Measurements from ENCODE around the gene THBS1.

Gene THBS1

DNA sequence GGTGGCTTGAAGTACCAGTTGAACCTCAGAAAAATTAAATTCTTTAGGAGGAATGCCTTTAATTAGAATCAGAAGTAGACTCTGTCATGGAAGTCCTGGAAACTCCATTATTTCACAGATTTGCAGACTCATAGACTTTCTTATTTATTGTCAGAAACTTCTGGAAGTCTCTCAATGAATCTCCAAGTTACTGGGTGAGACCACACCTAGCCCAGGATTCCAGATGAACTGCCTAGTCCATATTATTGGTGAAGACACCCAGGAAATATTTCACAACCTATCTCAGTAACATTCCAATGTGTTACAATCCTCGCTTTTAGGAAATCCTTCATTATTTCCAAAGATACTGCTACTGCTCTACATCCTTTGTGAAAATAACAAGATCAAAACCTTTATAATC, 6.5 kb upstream of the THBS1 start:
- DNase-seq = no peak

DNA sequence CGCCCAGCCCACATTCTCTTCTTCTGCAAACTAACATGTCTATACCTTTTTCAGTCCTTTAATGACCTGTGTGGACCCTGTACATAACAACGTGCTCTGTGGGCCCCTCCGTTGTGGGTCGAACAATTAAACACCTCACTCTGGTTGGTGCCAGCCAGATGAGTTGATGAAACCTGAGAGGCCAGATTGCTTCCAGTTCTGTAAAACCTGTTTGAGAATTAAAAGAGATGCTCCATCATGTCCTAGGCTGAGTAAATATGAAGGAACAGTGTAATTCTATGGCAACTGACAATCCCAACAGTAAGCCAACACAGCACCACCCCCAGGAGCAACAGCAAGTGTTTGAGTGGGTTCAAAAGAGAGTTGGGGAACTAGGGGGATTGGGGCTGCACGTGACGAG, 5.7 kb upstream of the THBS1 start:
- no peak for DNase-seq

DNA sequence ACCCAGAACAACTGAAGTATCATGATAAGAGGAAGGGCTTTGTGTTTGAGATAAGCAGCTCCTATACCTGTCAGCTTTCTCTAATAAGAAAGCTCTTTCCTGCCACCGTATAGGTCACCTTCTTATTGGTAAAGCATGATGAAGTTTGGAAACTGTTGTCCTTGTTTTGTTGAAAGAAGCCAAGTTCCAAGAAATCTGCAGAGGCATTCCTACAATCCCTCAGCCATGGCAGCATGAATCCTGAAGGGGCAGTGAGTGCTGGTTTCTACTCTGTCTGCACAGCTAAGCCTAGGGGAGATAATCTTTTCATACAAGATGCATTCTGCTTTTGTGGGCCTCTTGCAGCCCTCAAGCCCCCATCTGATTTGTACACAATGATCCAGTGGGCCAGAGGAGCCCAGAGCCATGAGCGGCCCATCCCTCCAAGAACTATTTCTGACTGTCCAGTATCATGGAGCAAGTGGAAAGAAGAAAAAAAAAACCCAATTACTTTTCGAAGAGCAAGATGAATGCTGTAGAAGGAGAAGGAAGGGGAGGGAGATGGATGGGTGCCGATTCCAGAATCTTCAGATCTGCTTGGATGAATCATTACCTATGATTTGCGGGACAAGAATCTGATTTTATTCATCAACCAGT, 1.9 kb upstream of the THBS1 start:
- DNase-seq = no peak

DNA sequence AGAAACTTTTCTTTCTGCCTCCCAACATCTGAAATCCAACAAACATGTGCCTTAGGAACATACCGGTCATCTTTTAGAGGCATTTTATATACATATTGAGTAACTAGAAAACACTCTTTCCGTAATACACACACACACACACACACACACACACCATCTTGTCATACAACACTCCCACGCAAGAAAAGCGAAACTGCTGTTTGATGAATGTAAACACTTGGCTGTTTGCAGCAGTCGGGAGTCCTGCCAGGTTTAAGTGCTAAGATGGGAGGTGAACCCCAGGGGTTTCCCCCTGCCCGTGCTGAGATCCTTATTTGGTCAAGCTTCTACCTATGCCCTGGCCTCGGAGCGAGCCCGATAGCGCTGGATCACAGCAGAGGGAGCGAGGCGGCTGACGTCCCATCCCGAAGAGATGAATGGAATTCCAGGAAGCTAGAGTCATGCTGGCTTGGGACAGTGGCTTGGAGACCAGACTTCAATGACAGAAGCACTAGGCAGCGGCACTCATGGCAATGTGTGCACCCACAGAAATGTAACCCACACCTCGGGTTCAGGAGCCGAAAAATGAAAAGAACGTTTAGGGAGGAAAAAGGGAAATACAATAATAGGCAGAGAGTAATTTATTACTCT, 1.3 kb upstream of the THBS1 start:
- DNase-seq = no peak

DNA sequence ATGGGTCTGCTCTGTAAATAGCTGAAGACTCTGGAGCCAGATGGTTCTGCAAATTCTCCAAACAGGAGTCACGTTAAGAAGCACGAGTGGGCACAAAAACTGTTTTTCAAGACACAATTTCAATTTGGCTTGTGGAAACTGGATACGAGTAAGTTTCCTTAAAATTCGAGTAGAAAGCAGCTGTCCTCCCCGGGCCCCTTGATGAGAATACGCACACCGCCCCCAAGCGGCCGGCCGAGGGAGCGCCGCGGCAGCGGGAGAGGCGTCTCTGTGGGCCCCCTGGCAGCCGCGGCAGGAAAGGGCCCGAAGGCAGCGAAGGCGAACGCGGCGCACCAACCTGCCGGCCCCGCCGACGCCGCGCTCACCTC, 778 bp upstream of the THBS1 start:
- DNase-seq = no peak

DNA sequence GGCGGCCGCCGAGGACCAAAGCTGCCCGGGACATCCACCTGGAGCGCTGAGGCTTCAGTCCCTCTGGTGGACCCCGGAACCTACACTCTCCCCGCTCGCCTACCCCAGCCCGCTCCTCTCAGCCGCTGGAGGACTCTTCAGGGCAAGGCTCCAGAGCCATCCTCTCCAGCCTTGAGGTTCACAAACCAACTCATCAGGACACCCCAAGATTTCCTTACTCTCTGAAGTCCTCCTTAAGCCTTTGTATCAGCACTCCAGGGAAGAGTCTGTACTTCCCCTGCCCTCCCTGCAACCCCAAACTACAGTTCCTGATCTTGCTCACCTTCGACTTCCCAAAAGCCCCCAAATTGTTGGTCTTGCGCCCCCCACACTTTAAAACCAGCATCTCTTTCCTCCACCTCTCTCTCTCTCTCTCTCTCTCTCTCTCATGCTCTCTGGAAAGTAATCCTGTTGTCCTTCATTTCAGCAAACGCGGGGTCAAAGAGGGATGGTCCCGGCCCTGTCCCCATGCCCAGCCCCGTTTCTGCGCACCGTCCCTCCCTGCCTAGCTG, 438 bp downstream of the THBS1 start:
- no peak for DNase-seq

DNA sequence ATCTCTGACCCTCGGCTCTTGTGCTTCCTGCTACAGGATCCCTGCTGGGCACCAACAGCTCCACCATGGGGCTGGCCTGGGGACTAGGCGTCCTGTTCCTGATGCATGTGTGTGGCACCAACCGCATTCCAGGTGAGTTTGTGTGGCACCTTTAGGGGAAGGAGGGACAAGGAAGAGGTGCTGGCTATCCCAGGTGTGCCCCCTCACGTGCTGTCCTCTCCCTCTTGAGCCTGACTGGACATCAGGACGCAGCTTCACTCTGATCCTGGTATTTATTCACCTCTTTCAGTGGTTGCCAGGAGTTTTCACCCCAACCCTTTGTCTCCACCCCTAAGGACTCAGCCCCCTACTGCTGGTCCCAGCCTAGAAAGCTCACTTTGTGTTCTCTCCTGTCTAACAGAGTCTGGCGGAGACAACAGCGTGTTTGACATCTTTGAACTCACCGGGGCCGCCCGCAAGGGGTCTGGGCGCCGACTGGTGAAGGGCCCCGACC, 960 bp downstream of the THBS1 start:
- DNase-seq = no peak

DNA sequence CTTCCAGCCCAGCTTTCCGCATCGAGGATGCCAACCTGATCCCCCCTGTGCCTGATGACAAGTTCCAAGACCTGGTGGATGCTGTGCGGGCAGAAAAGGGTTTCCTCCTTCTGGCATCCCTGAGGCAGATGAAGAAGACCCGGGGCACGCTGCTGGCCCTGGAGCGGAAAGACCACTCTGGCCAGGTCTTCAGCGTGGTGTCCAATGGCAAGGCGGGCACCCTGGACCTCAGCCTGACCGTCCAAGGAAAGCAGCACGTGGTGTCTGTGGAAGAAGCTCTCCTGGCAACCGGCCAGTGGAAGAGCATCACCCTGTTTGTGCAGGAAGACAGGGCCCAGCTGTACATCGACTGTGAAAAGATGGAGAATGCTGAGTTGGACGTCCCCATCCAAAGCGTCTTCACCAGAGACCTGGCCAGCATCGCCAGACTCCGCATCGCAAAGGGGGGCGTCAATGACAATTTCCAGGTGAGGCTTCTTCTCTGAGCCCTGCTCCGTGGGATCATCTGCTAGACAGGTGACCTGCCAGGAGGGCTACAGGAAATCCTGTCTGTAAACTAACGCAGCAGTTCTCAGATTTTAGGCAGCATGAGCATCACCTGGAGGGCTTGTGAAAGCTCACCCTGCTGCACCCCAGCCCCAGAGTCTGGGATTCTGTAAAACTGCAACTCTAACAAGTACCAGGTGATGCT, 1.6 kb downstream of the THBS1 start:
- no peak for DNase-seq

DNA sequence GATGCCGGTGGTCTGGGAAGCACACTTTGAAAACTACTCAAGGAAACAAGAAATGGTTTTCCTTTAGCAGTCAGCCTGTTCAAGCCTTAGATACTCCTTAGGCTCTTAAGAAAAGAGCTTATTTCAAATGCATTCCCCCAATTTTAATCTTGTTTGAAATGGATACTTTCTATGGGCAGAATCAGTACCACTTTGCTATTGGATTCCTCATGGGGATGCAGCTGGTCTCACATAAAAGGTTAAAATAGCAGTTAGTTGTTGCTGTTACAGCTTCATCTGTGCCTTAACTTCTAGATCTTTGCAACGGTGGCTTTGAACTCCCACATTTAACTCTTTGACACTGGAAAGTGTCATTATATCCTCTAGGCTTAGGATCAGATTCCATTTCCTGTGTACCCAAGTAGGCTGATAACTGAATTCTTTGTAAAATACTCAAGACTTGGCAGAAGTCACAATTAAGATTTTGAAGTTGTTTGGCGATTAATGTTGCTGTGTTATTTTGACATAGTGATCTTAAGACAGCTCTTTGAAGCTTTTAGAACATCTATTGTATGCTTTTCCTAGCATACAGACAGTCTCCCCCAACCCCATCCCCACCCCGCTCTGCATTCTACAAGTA, 2.2 kb downstream of the THBS1 start:
- DNase-seq = no peak

DNA sequence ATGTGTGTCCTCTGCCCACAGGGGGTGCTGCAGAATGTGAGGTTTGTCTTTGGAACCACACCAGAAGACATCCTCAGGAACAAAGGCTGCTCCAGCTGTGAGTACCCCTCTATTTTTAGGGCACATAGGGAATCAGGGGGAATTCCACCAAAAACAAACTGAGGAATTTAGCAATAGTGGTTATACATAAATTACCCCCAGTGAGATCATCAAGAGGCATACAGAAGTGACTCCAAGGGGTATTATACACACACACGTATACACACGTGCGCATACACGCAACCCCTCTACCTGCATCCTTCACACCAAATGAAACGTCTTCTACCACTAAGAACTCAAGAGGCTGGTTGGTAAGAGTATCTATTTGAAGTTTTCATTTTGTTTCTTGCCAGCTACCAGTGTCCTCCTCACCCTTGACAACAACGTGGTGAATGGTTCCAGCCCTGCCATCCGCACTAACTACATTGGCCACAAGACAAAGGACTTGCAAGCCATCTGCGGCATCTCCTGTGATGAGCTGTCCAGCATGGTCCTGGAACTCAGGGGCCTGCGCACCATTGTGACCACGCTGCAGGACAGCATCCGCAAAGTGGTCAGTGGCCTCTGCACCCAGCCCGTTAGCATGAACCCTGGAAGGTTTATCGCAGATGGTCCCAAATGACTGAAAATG, 2.9 kb downstream of the THBS1 start:
- no peak for DNase-seq

DNA sequence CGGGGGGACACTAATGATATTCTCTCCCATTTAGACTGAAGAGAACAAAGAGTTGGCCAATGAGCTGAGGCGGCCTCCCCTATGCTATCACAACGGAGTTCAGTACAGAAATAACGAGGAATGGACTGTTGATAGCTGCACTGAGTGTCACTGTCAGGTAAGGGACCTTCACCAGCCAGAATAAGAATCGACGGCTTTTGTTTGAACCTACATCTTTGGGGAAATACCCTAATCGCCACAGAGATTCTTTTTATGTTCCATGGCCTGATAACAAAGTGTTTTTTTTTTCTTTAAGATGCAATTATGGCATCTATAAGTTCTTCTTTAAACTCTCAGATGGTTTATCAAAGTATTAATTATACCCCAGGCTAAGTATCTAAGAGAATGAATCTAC, 3.4 kb downstream of the THBS1 start:
- DNase-seq = no peak

DNA sequence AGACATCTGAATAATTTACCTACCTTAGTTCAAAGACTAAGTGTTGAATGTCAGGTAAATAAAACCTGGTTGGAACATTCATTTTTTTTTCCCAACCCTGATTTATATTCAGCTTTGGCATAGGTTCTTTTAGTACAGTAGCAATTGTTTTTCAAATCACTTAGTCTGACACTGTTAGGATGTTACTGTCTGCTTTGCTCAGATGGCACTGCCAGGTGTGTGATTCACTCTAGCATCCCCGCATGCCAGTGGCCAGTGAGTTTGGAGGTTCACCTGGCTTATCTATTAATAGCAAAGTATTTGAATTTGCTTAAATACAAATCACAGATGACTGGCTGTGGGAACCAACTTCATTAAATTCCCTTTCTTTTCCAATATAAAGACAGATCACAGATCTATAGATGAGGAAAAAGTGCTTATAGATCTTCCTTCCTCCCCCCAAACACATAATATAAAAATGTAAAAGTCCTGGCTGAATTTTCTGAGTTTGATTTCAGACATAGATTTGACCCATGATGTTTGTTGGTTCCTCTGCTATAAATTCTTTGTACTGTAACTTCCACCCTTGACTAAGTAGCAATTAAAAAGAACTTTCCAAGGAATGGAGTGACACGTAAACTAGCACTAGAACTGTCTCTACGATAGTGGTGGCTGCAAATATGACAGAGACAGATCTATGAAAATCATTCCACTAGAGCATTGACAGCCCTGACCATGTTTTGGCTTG, 3.9 kb downstream of the THBS1 start:
- no peak for DNase-seq

DNA sequence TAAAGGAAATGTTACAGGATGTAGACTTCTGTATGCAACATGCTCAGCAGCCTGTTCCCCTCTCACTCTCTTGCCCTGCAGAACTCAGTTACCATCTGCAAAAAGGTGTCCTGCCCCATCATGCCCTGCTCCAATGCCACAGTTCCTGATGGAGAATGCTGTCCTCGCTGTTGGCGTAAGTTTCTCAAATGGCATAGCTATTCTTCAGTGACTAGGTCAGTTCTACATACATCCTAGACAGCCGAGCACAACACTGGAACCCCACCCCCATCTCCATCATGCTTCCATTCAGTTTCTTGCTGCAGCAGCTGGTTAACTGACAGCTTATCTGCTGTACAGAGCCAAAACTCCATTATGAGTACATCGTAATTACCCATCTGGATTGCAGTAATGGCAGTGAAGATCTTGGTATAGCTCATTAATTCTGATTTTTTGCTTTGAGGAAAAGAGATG, 4.5 kb downstream of the THBS1 start:
- no peak for DNase-seq

DNA sequence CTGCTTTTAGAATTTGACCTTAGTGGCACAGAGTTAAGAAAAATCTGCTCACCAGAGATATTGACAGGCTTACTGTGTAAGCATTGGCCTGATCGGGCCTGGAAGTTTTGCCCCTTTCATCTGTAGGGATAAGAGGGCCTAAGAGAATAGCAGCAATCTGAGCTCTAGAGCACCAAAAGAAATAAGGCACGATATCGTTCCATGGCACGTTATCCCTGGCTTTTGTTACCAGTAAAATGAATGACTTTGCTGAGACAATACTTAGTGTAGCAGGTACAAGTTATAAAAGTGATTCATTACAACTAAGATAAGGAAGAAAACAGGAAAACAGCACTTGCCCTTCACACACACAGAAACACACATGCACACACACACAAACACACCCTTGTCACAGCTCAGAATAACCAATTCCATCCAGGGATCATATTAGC, 5.0 kb downstream of the THBS1 start:
- no peak for DNase-seq

DNA sequence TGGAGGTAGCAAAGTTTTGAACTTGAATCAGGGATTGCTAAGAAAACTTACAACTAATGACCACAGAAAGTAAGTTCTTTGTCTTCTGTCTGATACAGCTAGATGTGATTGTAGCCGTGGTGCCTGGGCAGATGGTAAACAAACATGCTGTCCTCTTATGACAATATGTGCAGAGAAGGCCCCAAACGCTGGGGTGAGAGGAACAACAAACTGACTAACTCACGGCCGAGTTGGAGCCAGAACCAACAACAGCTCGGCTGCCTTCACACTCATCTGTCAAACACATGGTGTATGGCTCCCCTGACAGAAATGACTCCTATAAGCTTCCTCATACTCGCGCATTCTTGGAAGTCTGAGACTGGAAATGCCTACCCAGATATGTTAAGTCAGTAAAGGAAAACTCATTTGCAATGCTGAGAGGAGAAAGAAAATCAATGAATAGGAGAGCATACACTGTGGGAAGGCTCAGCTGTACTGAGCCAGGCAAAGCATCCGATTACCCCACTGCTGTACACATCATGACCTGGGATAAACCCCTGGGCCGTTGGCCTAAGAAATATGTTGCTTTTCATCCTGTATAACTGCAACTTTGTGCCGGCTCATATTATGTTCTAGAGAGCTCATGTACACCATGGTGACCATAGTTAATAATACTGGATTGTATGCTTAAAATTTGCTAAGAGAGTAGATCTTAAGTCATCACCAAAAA, 5.7 kb downstream of the THBS1 start:
- no peak for DNase-seq

DNA sequence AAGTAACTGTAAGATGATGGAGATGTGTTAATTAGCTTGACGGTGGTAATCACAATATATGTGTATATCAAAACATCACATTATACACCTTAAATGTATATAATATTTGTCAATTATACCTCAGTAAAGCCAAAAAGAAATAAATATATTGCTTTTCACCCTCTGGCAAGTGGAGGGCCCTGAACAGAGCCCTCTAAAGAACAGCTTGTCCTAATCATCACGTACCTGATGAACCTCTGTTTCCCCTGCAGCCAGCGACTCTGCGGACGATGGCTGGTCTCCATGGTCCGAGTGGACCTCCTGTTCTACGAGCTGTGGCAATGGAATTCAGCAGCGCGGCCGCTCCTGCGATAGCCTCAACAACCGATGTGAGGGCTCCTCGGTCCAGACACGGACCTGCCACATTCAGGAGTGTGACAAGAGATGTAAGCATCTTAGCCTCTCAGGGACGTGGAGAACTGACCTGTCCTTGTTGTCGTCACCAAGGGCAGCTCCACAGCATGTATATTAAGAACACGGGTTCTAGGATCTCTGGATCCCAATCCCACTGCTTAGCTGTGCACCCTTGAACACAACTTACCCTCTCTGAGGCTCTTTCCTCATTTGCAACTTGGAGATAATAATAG, 6.3 kb downstream of the THBS1 start:
- no peak for DNase-seq

DNA sequence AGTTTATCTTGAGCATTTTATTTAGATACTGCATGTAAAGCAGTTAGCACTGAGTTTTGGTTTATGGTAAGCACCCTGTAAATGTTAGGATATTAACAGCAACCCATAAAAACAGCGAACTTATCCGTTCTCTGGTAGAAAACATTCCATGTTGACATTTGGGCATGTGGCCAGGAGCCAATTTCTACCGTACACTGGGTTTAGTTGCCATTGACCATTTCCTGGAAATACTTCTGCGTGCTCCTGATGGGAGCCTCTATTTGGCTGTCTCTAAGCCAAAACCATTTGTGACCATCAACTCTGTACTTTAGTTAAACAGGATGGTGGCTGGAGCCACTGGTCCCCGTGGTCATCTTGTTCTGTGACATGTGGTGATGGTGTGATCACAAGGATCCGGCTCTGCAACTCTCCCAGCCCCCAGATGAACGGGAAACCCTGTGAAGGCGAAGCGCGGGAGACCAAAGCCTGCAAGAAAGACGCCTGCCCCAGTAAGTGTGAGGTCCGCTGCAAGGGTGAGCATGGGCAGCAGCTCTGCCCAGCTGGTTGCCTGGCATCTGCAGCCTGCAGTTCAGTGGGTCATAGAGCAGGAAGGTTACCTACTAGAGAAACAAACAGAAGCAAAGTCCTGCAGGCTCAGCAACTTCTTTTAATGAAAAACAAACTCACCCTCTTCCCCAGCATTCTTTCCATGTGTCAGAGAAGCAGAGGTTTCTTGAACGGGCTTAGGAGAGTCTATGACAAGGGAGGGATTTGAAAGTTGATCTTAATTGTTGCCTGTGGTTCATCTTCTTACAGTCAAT, 7.1 kb downstream of the THBS1 start:
- no peak for DNase-seq

DNA sequence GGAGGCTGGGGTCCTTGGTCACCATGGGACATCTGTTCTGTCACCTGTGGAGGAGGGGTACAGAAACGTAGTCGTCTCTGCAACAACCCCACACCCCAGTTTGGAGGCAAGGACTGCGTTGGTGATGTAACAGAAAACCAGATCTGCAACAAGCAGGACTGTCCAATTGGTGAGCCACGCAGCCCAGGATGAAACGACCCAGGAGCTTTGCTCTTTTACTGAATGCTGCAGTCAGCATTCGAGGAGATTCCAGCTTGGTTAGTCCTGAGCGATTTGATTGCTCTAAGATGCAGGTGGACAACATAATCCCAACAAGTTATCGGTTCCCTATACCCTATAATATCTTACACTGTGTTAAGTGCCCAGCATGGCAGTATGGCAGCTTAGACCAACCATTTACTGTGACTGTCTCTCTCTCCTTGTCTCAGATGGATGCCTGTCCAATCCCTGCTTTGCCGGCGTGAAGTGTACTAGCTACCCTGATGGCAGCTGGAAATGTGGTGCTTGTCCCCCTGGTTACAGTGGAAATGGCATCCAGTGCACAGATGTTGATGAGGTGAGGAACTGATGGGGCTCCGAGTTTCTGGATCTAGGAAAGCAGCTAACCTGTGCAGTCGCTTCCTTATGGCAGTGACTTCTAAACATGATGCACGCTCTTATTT, 7.8 kb downstream of the THBS1 start:
- DNase-seq = no peak

DNA sequence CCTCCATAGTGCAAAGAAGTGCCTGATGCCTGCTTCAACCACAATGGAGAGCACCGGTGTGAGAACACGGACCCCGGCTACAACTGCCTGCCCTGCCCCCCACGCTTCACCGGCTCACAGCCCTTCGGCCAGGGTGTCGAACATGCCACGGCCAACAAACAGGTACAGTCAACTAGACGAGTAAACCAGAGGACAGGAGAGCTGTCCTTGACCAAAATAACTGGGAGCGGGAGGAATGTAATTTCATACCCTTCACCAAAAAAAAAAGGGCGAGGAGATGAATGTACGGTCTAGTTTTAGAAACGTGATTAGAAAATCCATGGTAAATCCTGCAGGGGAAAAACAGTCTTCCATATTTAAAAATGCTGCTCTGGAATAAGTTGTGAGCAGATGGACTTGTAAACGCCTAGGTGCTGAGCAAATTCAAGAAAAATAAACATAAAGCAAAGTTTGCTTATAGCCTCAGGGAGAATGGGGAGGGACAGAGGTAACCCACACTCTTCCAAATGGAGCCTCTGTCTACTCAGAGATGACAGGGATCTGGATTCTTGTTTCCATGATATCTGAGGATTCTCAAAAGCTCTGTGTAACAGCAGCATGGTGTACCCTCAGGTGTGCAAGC, 8.4 kb downstream of the THBS1 start:
- no peak for DNase-seq
